Osteocyte (in vitro differentiated cells): Measurements from ENCODE around the gene CCNL2. TPM values are rescaled to one million over a fixed set of nuclear protein-coding genes. Genes with fewer than 3 reads are reported as not detected.
A peak's percentile ranks its signal among the peaks of the same experiment; 100 is the strongest.

Experiments used
- DNase-seq: peaks from one replicate; pipeline ENCODE4 v3.0.0; 2021; ENCODE audit warnings: mixed read lengths; ENCODE audit not compliant: unreplicated experiment; ENCODE audit errors: extremely low spot score
- H3K27ac Mint-ChIP-seq: one replicate; pipeline ENCODE4 v1.8.0; 2021; ENCODE audit warnings: mild to moderate bottlenecking, mixed read lengths; ENCODE audit not compliant: unreplicated experiment
- H3K27me3 Mint-ChIP-seq: one replicate; pipeline ENCODE4 v1.8.0; 2021; ENCODE audit warnings: mixed read lengths; ENCODE audit not compliant: unreplicated experiment
- H3K36me3 Mint-ChIP-seq: one replicate; pipeline ENCODE4 v1.8.0; 2021; ENCODE audit warnings: mixed read lengths; ENCODE audit not compliant: unreplicated experiment
- H3K4me1 Mint-ChIP-seq: one replicate; pipeline ENCODE4 v1.8.0; 2021; ENCODE audit warnings: mixed read lengths; ENCODE audit not compliant: unreplicated experiment
- H3K4me3 Mint-ChIP-seq: one replicate; pipeline ENCODE4 v1.8.0; 2021; ENCODE audit warnings: mild to moderate bottlenecking, moderate library complexity, mixed read lengths; ENCODE audit not compliant: unreplicated experiment
- H3K9me3 Mint-ChIP-seq: one replicate; pipeline ENCODE4 v1.8.0; 2021; ENCODE audit warnings: mixed read lengths; ENCODE audit not compliant: unreplicated experiment
- CTCF ChIP-seq: fragments of 200-600 bp; sonication (generic); IDR thresholded peaks from 2 replicates; pipeline ENCODE4 v1.5.0; 2021; ENCODE audit warnings: antibody characterized with exemption, mild to moderate bottlenecking, moderate library complexity
- total RNA-seq: library from RNA; stranded (reverse); gene quantifications from 2 replicates; pipeline ENCODE4 v1.2.1, GENCODE V29; 2021

CCNL2 gene
- total RNA-seq, 1 donor from 2014 or later = 262 TPM

- no peak overlapping the region for H3K27ac Mint-ChIP-seq
- H3K36me3 Mint-ChIP-seq = no peaks in the 10 kb centered on the region
- no peak for DNase-seq
- H3K4me3 Mint-ChIP-seq = no peak overlapping the region
- no peaks in the 10 kb centered on the region for H3K9me3 Mint-ChIP-seq
- H3K4me1 Mint-ChIP-seq = peaks cover 12% of the 10 kb centered on the region
- H3K27me3 Mint-ChIP-seq = no peaks in the 10 kb centered on the region
- no peak for TF ChIP-seq CTCF
These were observed 31.8 kb downstream of the CCNL2 start for GRCh38 chr1:1367315-1367714.

- Mint-ChIP-seq H3K27ac (no peak overlapping the region), H3K4me3 (no peak overlapping the region), H3K4me1 (peaks cover 13% of the 10 kb centered on the region), H3K9me3 (no peaks in the 10 kb centered on the region), H3K27me3 (no peaks in the 10 kb centered on the region), H3K36me3 (no peaks in the 10 kb centered on the region)
- TF ChIP-seq CTCF = no peak
- DNase-seq = no peak
These were observed 32.5 kb downstream of the CCNL2 start for GRCh38 chr1:1366699-1367066.

- Mint-ChIP-seq H3K9me3 (no peaks in the 10 kb centered on the region), H3K4me3 (no peak overlapping the region), H3K4me1 (peaks cover 19% of the 10 kb centered on the region), H3K36me3 (no peaks in the 10 kb centered on the region), H3K27me3 (no peaks in the 10 kb centered on the region), H3K27ac (no peak overlapping the region)
- no peak for DNase-seq
- no peak for TF ChIP-seq CTCF
These were observed 33.0 kb downstream of the CCNL2 start for GRCh38 chr1:1365875-1366698.

GRCh38 chr1:1364266-1364665 is 34.9 kb downstream of the CCNL2 start:
- DNase-seq = no peak
- Mint-ChIP-seq H3K36me3 (no peaks in the 10 kb centered on the region), H3K4me3 (no peak overlapping the region), H3K4me1 (peaks cover 33% of the 10 kb centered on the region), H3K27ac (no peak overlapping the region), H3K9me3 (no peaks in the 10 kb centered on the region), H3K27me3 (no peaks in the 10 kb centered on the region)
- TF ChIP-seq CTCF = no peak

- Mint-ChIP-seq H3K9me3 (no peaks in the 10 kb centered on the region), H3K27ac (peak overlapping the region; percentile 90), H3K36me3 (no peaks in the 10 kb centered on the region), H3K4me1 (peaks cover 52% of the 10 kb centered on the region), H3K27me3 (no peaks in the 10 kb centered on the region), H3K4me3 (peak overlapping the region; percentile 3)
- no peak for DNase-seq
- peak; percentile 40 for TF ChIP-seq CTCF
These were observed 37.1 kb downstream of the CCNL2 start for GRCh38 chr1:1361982-1362423.
